GM19328 (cell line): ENCODE results near the gene FLNC.

Experiments
- ATAC-seq: cut with Tn5 transposase; IDR thresholded peaks from one replicate; pipeline ENCODE4 v1.9.1; 2021; ENCODE audit warnings: mild to moderate bottlenecking, moderate library complexity; ENCODE audit not compliant: unreplicated experiment

Gene FLNC

GRCh38 chr7:128878226-128879105 lies 48.3 kb downstream of the FLNC start:
- ATAC-seq: no peak

- no peak for ATAC-seq
These were observed 49.3 kb downstream of the FLNC start for GRCh38 chr7:128879461-128879938.

DNA sequence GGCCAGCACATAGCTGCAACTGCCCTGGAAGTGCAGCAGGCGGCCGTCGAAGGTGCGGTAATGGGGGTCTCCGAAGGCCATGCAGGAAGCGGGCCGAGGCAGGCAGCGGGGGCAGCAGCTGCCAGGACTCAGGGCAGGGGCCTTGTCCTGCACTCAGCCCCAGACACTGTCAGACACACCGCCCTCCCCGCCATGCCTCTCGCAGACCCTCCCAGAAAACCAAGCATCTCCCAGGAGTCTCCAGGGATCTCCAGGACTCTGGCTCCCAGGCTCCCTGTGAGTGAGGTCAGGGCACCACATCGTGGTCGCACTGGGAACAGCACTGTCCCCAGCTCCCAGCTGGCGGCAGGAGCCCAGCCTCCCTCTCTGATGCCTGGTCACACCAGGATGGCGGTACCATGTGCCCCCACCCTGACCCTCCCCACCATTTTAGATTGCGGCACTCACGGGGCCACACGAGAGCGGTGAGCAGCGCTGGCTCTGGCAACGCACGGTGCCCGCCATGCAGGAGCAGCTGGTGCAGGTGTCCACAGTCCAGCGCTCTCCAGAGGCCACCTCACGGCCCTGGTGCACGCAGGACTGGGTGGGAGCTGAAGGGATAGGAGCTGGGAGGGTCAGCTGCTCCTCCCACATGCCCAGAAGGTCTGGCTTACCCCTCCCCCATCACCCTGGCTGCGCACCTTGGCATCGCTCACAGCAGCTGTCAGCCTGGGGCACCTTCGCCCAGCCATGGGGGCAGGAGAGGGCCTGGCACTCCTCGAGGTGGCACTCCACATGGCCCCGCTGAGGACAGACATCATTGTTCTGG lies 49.9 kb downstream of the FLNC start:
- no peak for ATAC-seq

- no peak for ATAC-seq
These were observed 50.7 kb downstream of the FLNC start for GRCh38 chr7:128880791-128881457.

DNA sequence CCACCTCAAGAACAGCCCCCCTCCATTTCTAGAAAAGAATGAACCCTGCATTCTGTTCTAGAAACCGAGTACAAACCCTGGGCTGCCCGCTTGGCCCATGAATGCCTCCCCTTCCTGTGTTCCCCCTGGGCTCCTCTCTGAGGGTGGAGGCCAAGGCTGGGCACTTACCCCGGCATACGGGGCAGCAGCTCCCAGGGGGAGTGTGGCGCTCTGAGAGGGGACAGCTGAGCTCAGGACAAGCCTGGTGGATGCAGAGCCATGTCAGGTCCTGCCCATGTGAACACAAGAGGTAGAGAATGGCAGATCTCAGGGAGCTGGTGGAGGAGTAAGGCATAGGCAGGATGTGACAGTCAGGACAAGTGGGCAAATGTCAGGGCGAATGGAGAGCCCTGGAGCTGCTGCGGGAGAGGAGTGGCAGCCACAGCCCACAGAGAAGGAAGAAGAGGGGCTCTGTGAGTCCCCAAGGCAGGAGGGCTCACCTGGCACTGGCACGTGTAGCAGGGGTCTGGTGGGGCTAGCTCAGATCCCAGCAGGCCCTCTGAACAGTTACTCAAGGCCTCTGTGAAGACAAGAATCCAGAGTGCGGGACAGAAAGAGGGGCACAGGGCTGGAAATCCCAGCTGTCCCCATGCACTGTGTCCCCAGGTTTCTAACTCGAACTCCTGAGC lies 51.4 kb downstream of the FLNC start:
- no peak for ATAC-seq

GRCh38 chr7:128882134-128882533 lies 51.9 kb downstream of the FLNC start:
- ATAC-seq: no peak

DNA sequence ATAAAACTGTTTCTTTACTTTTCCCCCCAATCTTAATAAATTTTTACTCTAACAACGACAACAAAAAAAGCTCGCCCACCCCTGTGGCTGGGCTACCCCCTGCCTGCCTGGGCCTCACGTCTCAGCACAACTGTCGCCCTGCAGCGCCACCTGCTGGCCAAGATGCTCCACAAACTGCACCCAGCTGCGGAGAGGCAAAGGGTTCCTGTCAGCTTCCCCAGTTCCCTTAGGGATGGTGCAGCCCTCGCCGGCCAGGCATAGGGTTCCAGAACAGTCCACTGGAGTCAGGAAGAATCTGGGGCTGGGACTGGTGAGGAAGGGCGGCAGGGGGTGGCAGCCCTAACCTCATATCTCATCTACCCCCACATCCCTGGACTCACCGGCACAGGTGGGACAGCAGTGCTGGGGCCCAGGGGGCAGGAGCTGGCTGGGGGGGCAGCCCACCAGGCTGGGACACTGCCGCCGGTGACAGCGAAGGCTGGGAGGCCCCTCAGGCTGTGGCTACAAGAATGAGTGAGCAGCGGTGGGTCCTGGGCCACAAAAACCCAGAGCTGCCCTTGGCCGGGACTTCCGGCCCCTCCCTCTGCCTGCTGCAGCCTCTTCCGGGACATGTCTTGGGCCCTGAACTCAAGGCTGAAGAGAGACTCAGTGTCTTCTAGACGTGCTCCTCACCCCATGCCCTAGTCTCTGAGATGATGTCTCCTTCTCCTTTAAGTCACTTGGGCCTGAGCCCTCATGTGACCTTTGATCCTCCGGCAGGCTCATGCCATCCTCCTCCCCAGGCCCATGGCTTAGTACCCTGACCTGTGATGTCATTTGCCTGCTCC lies 53.6 kb downstream of the FLNC start:
- ATAC-seq: peak; percentile 72

DNA sequence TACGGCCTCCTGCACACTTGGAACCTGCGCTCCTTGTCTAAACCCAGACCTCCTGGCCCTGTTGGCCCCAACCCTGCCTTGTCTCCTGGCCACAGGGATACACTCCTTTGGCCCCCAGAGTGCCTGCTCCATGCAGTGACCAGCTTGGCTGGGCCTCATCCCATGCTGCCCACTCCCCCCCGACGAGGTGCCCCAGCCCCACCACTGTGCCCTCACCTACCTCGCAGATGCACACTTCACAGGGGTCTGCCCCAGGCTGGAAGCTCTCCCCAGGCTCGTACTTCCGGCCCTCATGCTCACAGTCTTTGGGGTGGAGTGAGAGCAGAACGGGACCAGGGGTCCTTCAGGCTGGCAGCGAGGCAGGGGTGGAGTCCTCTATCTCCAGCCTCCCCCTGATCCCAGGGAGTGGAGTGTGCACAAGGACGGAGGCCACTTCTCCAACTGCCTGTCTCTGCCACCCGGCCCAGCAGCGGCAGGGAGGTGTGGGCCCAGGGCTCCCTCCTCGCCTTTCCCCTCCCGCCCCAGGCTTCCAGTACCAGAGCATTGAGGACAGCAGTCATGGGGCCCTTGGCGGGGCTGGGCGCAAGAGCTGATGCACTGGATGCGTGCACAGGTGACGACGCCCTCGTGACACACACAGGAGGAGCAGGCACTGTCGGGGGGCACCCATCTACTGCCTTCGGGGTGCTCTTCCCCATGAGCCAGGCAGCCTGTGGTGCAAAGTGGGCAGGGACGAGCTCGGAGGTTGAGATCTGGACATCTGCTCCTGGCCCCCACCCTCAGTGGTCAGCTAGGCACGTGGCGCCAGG lies 54.6 kb downstream of the FLNC start:
- ATAC-seq: no peak

DNA sequence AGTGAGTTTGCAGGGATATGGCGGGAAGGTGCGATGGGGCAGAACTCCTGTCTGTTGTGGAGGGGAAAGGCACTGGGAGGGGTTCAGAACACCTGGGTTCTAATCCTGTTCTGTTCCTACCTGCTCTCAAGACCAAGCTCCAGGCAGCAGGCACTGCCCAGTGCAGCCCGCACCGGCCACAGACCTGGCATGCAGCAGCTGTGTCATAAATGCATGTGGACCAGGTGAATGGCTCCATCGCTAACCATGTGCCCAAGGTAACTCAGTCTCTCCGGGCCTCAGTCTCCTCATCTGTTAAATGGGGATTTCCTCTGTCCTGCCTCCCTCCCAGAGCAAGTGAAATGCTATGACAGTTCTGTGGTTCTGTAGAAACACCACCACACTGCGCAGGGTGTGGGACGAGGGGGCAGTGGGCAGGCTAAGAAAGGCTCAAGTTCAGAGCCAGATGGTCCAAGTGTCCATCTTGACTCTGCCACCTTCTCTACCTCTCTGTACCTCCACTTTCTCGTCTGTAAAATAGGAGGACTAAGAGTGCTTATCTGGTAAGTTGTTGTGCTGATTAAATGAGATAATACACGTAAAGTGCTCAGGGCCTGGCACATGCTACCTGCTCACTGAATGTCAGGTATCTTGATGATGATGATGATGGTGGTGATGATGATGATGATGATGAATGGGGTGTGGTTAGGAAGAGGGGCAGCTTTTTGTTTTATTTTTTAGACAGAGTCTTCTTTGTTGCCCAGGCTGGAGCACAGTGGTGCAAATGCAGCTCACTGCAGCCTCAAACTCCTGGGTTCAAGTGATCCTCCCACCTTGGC lies 55.4 kb downstream of the FLNC start:
- ATAC-seq: no peak

- no peak for ATAC-seq
These were observed 56.4 kb downstream of the FLNC start for GRCh38 chr7:128886391-128887168.

DNA sequence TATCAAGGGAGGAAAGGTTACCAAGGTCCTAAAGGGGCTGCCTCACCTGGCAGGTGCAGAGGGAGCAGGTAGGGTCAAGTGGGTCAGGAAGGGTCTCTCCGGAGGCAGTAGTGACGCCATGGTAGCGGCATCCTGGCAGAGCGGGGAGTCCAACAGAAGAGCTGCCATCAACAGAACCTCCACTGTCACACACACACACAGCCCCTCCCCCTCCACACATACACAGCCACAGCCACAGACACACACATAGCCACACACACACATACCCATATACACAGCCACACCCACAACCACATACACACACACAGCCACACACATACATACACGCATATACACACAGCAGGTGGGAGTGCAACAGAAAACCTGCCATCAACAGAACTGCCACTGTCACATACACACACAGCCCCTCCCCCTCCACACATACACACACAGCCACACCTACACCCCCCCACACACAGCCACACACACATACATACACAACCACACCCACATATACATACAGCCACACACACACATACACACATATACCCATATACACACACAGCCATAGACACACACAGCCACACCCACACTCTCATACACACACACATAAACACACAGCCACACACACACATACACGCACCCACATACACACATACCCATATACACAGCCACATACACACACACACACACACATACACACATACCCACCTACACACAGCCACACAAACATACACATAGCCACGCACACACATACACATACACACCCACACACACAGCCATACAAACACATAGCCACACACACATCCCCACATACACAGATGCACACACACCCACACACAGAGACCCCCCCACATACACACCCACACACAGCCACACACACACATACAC lies 57.2 kb downstream of the FLNC start:
- no peak for ATAC-seq

DNA sequence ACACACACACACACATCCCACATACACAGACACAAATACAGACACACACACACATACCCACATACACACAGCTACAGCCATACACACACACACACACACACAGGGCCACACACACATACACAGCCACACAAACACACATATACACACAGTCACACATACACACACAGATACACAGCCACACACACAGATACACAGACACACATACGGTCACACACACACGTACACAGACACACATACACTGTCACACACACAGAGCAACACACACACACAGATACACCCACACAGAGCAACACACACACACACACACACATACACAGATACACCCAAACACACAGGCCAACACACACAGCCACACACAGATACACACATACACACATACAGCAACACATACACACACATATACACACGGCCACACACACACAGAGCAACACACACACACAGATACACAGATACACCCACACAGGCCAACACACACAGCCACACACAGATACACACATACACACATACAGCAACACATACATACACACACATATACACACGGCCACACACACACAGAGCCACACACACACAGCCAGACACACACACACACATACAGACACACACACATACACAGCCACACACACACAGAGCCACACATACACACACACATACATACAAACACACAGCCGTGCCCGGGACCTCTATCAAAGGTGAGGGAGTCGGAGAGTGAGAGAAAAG lies 58.0 kb downstream of the FLNC start:
- ATAC-seq: no peak

DNA sequence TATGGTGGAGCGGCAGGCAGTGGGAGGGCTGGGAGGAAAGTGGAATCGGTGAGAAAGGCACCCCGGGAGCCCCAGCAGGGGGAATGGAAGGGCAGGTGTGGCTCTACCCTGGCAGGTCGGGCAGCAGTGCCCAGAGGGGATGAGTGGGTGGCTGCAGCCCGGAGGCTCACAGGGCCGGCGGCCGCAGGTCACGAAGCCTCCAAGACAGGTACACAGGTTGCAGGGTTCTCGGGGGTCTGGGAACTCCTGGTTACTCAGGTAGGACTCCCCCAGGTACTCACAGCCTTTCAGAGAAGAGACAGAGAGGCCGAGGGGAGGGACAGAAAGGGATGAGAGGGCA lies 58.5 kb downstream of the FLNC start:
- no peak for ATAC-seq

DNA sequence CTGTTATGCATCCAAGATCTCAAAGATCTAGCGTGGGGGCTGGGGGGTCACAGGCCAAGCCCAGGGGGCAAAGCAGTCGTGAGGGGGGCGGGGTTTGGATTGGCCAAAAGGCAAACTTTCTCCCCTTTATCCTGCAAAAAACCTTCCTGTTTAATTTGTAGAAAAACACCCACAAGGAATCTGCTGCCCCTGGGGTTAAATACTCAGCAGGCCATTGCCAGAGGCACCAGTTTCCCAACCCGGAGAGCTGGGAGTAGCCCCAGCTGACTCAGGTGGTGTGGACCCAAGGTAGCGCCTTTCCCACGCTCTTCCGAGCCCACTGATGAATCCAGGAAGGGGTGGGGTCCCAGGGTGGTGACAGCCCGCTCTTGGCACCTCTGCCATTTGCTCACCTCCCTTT lies 58.9 kb downstream of the FLNC start:
- no peak for ATAC-seq

DNA sequence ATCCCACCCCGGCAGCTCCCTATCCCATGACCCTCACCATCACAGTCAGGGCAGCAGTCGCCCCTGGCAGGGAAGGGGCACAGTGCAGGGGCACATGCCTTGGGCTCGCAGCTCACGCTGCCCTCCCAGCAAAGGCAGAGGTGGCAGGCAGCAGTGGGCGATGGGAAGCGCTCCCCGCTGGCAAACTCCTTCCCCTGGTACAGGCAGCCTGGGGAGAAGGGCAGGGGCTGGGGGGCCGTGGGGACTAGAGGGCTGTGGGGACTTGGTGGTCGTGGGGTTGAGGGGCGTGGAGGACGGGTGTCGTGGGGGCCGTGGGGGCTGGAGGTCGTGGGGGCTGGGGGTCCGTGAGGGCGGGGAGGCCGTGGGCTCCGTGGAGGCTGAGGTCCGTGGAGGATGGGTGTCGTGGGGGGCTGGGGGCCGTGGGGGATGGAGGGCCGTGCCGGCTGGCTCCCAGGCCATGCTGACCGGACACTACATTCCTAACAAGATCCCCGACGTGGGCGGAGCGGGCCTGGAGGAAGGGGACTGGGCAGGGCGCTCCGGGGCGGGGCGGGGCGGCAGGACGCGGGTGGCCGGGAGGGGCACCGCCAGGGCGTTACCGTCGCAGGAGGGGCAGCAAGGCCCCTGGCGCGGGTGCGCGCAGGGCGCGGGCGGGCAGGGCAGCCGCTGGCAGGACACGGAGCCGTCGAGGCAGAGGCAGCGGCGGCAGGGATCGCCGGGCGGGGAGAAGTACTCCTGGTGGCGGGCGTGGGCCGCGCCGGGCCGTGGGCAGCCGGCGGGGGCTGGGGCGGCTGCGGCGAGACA lies 60.3 kb downstream of the FLNC start:
- no peak for ATAC-seq
